Measurements from ENCODE around the gene PLXNA2. TPM values are rescaled to one million over a fixed set of nuclear protein-coding genes. Genes with fewer than 3 reads are reported as not detected.

The PLXNA2 gene
- total RNA-seq, 1 experiment from 2014 or later = 0.06 TPM

GRCh38 chr1:208113011-208113410 is 131.2 kb downstream of the PLXNA2 start:
- H3K9me3 ChIP-seq (ENCODE audit: low read depth, low read length, poor library complexity, severe bottlenecking) = no peaks in the 10 kb centered on the region

GRCh38 chr1:208112401-208112800 is 131.8 kb downstream of the PLXNA2 start:
- H3K4me1 ChIP-seq (ENCODE audit: insufficient read depth, low read length, poor library complexity, severe bottlenecking) = no peaks in the 10 kb centered on the region
- H3K4me3 ChIP-seq (ENCODE audit: low read depth, low read length, poor library complexity, severe bottlenecking) = no peak overlapping the region
- no peak for TF ChIP-seq EZH2 (IDR thresholded peaks at IDR 0.05; ENCODE audit: borderline replicate concordance, low read depth, low read length, poor library complexity, severe bottlenecking)
- TF ChIP-seq CTCF (conservative IDR thresholded peaks at IDR 0.05; ENCODE audit: low read depth, low read length) = no peak
- no TSS peak for BruUV-seq (replicated peaks)
- no peak for DNase-seq (ENCODE audit: low spot score)
- no peak overlapping the region for H3K27ac ChIP-seq (ENCODE audit: low read depth, low read length, poor library complexity, severe bottlenecking)
- POLR2A ChIA-PET (ENCODE audit: low non-redundant PET) = no interaction called here
- intact Hi-C loops (cut with micrococcal nuclease; ENCODE audit: unreplicated experiment) = no loop called here
- H3K9me3 ChIP-seq (ENCODE audit: low read depth, low read length, poor library complexity, severe bottlenecking) = no peaks in the 10 kb centered on the region
- H3K36me3 ChIP-seq (ENCODE audit: insufficient read depth, low read length, poor library complexity, severe bottlenecking) = no peaks in the 10 kb centered on the region
- peaks cover 28% of the 10 kb centered on the region for H3K27me3 ChIP-seq (replicated peaks; ENCODE audit: insufficient read depth, low read depth, low read length, poor library complexity)
- CTCF ChIA-PET = no interaction called here

More at GRCh38 chr1:208113011-208113410, 131.2 kb downstream of the PLXNA2 start:
- no peak overlapping the region for H3K4me3 ChIP-seq (ENCODE audit: low read depth, low read length, poor library complexity, severe bottlenecking)
- intact Hi-C loops (cut with micrococcal nuclease; ENCODE audit: unreplicated experiment) = no loop called here
- no peak overlapping the region for H3K27ac ChIP-seq (ENCODE audit: low read depth, low read length, poor library complexity, severe bottlenecking)
- TF ChIP-seq CTCF (conservative IDR thresholded peaks at IDR 0.05; ENCODE audit: low read depth, low read length) (no peak), EZH2 (IDR thresholded peaks at IDR 0.05; ENCODE audit: borderline replicate concordance, low read depth, low read length, poor library complexity, severe bottlenecking) (no peak)
- H3K36me3 ChIP-seq (ENCODE audit: insufficient read depth, low read length, poor library complexity, severe bottlenecking) = no peaks in the 10 kb centered on the region
- POLR2A ChIA-PET (ENCODE audit: low non-redundant PET) = no interaction called here
- H3K27me3 ChIP-seq (replicated peaks; ENCODE audit: insufficient read depth, low read depth, low read length, poor library complexity) = peaks cover 35% of the 10 kb centered on the region
- CTCF ChIA-PET = no interaction called here
- no peak for DNase-seq (ENCODE audit: low spot score)
- H3K4me1 ChIP-seq (ENCODE audit: insufficient read depth, low read length, poor library complexity, severe bottlenecking) = no peaks in the 10 kb centered on the region
- BruUV-seq (replicated peaks) = no TSS peak

- POLR2A ChIA-PET (ENCODE audit: low non-redundant PET) = no interaction called here
- BruUV-seq (replicated peaks) = no TSS peak
Observed at GRCh38 chr1:208111646-208112190, 132.5 kb downstream of the PLXNA2 start.

More at GRCh38 chr1:208111646-208112190, 132.5 kb downstream of the PLXNA2 start:
- H3K9me3 ChIP-seq (ENCODE audit: low read depth, low read length, poor library complexity, severe bottlenecking) = no peaks in the 10 kb centered on the region
- intact Hi-C loops (cut with micrococcal nuclease; ENCODE audit: unreplicated experiment) = no loop called here
- peaks cover 26% of the 10 kb centered on the region for H3K27me3 ChIP-seq (replicated peaks; ENCODE audit: insufficient read depth, low read depth, low read length, poor library complexity)
- no peak for DNase-seq (ENCODE audit: low spot score)
- CTCF ChIA-PET = no interaction called here
- H3K4me1 ChIP-seq (ENCODE audit: insufficient read depth, low read length, poor library complexity, severe bottlenecking) = no peaks in the 10 kb centered on the region
- H3K27ac ChIP-seq (ENCODE audit: low read depth, low read length, poor library complexity, severe bottlenecking) = no peak overlapping the region
- TF ChIP-seq CTCF (conservative IDR thresholded peaks at IDR 0.05; ENCODE audit: low read depth, low read length) = no peak
- TF ChIP-seq EZH2 (IDR thresholded peaks at IDR 0.05; ENCODE audit: borderline replicate concordance, low read depth, low read length, poor library complexity, severe bottlenecking) = no peak
- no peaks in the 10 kb centered on the region for H3K36me3 ChIP-seq (ENCODE audit: insufficient read depth, low read length, poor library complexity, severe bottlenecking)
- H3K4me3 ChIP-seq (ENCODE audit: low read depth, low read length, poor library complexity, severe bottlenecking) = no peak overlapping the region
